Skeletal muscle tissue (tissue), 4 donors: ENCODE data around the gene CFAP58. TPM values are rescaled to one million over a fixed set of nuclear protein-coding genes. Genes with fewer than 3 reads are reported as not detected.

Source experiments
- H3K27ac ChIP-seq: one replicate; pipeline ENCODE4 v1.7.0; 2013; ENCODE audit warnings: mild to moderate bottlenecking, low read depth, low read length, inconsistent platforms
- H3K27me3 ChIP-seq, 3 donors: one replicate each; pipeline ENCODE4 v1.7.0; 2013; ENCODE audit warnings: low read length in 3 of 3; ENCODE audit not compliant: control insufficient read depth in 3 of 3, insufficient read depth in 3 of 3
- H3K36me3 ChIP-seq, 3 donors: one replicate each; pipeline ENCODE4 v1.7.0; 2013; ENCODE audit warnings: low read length in 3 of 3; ENCODE audit not compliant: control insufficient read depth in 3 of 3, insufficient read depth in 3 of 3
- H3K4me1 ChIP-seq, 3 donors: one replicate each; pipeline ENCODE4 v1.7.0; 2013; ENCODE audit warnings: low read length in 3 of 3, mild to moderate bottlenecking in 3 of 3; ENCODE audit not compliant: control insufficient read depth in 3 of 3, insufficient read depth in 3 of 3
- H3K4me3 ChIP-seq, 3 donors: one replicate each; pipeline ENCODE4 v1.7.0; 2013; ENCODE audit warnings: low read length in 3 of 3
- H3K9ac ChIP-seq, 3 donors: one replicate each; pipeline ENCODE4 v1.7.0; 2013; ENCODE audit warnings: low read length in 3 of 3, mild to moderate bottlenecking in 3 of 3, moderate library complexity in 2 of 3, low read depth in 1 of 3
- H3K9me3 ChIP-seq, 3 donors: one replicate each; pipeline ENCODE4 v1.7.0; 2013; ENCODE audit warnings: low read length in 3 of 3; ENCODE audit not compliant: control insufficient read depth in 3 of 3
- total RNA-seq: library from RNA; depleted of rRNA; stranded (reverse); fragments of >200 nt; gene quantifications from one replicate; pipeline ENCODE4 v1.2.3, GENCODE V29; 2014
- donor health status: Osteomylitis.

The CFAP58 gene
- total RNA-seq, 1 donor from 2014 or later, result under 0.01 TPM

DNA sequence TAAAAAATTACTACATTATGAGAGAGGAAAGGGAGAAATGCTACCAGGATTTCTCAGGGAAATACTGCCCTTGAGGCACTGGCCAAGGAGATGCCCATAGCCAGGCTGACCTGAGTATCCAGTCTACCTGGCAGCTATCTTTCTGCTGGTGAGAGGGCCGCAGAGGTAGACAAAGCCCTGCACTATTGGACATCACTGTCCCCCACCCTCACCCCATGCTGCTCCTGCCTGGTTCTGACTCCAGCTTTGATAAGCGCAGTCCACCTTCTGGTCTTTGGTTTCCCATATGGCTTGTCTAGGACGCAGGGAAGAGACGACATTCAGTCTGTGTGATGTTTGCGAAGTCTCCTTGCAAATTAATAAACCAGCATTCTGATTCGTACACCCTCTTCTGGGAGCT, 19.1 kb upstream of the CFAP58 start:
- Histone ChIP-seq H3K27me3 (no peaks in the 10 kb centered on the region), H3K4me3 (no peak overlapping the region), H3K36me3 (peaks cover 0 to 2% (median 0%) of the 10 kb centered on the region in 3 donors), H3K27ac (no peak overlapping the region), H3K9me3 (no peaks in the 10 kb centered on the region), H3K9ac (no peak overlapping the region), H3K4me1 (peaks cover 57 to 76% (median 70%) of the 10 kb centered on the region in 3 donors)

DNA sequence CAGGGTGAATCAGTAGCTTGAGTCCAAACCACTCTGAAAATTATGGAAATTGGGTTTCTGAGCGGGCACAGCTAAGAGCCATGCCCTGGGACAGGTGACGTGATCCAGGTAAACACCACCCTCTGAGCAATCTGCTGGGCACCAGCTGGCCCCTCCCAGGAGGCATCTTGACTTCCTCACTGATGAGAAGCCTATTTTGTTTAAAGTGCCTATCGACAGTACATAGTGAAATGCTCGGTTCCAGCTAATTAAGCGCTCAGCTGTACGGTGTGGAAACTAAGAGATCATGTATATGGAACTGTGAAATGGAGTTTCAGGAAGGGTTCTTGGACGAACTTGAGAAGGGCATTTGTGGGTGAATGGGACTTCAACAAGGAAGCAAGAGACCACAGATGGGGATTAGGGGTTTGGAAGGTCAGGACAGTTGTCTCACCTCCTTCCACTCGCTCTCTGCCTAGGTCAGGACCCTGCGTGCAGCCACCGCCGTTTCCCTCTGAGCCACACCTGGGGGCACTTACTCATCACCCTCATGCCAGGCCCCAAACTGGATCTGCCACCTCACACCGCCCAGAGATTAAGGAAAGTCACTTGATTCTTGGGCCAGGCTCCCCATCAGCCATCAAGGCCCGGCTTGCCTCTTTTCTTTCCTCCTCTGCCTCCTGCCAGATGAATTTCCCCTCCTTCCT, 18.5 kb upstream of the CFAP58 start:
- Histone ChIP-seq H3K4me3 (no peak overlapping the region), H3K9me3 (no peaks in the 10 kb centered on the region), H3K36me3 (peaks cover 0 to 2% (median 0%) of the 10 kb centered on the region in 3 donors), H3K27ac (no peak overlapping the region), H3K9ac (no peak overlapping the region), H3K27me3 (no peaks in the 10 kb centered on the region), H3K4me1 (peaks cover 56 to 76% (median 66%) of the 10 kb centered on the region in 3 donors)

DNA sequence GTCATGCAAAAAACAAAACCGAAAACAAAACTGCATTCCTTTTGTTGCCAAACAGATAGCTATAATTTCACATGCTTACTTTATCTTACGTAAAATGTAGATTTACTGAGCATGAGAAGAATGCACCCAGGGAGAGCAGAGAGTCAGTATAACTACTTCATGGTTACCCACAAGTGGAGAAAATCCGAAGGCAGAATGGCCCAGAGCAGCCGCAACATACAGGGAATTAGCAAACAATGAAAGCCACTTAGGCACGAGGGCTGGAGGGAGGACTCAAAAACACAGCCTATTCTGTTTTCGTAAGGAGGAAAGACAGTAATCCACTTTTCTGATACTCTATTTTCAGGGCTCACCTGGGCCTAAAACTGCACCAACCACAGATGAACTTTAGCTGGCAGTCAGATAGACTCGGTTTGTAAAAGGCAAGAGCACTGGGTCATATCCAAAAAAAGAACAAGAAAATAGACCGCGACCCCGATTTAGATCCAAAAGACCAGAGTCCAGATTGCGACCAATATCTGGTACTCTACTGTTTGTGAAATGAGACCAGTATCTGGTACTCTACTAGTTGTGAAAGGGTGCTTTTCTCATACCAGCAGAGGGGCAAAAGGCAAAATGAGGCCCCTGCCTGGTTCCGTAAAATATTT, 16.7 kb upstream of the CFAP58 start:
- Histone ChIP-seq H3K9ac (peak overlapping the region; percentile 76 to 96 (median 89)), H3K36me3 (peaks cover 0 to 2% (median 0%) of the 10 kb centered on the region in 3 donors), H3K4me3 (peak overlapping the region; percentile 85 to 91 (median 89)), H3K27ac (peak overlapping the region; percentile 96), H3K4me1 (peaks cover 44 to 63% (median 56%) of the 10 kb centered on the region in 3 donors), H3K27me3 (no peaks in the 10 kb centered on the region), H3K9me3 (no peaks in the 10 kb centered on the region)

DNA sequence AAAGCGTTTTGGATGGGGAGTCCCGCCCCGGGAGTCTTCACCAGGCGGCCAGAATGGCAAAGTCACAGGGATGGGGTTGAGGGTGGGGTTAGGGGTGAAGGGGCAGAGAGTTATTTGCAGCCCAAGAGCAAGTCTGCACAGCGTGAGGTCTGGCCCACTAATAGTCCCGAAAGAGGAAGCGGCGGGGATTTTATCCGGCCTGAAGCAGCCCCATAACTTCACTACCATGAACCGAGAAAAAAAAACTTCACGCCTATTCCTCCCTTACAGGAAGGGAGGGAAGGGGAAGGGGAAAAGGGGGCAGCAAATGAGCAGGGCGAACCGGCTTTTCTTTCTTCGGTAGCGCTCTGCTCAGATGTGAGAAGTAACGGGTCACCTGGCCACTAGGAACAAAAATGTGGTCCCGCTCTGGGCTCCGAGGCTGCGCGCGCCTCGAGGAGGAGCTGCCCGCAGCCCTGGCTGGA, 16.1 kb upstream of the CFAP58 start:
- Histone ChIP-seq H3K9ac (peak overlapping the region; percentile 89 to 96 (median 96)), H3K4me1 (peaks cover 42 to 59% (median 51%) of the 10 kb centered on the region in 3 donors), H3K27ac (peak overlapping the region; percentile 96), H3K27me3 (no peaks in the 10 kb centered on the region), H3K36me3 (peaks cover 0 to 2% (median 0%) of the 10 kb centered on the region in 3 donors), H3K4me3 (peak overlapping the region; percentile 85 to 91 (median 89)), H3K9me3 (no peaks in the 10 kb centered on the region)

DNA sequence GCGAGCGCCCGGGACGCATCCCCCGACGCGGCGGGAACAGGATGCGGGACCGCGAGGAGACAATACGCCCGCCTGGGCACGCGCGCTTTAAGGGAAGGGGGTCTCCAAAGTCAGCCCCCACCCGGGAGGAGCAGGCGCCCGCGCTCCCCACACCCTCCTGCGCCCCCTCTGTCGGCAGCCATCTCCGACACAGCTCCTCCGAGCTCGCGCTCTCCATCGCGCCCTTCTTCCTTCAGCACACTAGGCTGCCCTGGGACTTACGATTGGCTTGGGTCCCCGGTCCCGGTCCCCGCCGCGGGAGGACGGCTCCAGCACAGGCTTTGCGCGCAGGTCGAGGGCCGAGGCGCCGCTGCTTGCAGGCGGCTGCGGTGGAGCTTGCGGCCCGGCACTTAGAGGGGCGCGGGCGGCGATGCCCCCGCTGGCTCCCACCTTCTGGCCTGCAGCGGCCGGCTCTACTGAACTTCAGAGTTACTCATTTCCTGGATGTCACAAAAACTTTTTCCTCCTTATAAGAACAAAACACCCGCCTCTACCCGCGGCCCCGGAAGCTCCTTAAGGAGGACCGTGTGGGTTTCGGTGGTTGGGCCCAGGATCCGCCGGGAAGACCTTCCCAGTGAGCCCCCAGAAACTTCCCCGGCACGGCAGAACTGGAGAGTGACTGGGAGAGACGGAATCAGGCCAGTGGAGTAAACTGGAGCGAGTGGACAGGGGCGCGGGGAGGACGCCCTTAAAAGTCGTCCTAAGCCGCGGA, 15.5 kb upstream of the CFAP58 start, which contains the start of gene ITPRIP:
Gene ITPRIP, minus strand, starts transcription at position 481 of the 751 bp plus-strand sequence. CDS start 22,414 bp downstream, outside the sequence.
- H3K9ac ChIP-seq, result peak within 1 kb of the TSS; percentile 89 to 96 (median 96)
- peak within 1 kb of the TSS; percentile 96 for H3K27ac ChIP-seq
- peak within 1 kb of the TSS; percentile 85 to 91 (median 89) for H3K4me3 ChIP-seq
- peaks cover 42 to 53% (median 45%) of the 10 kb centered on the region in 3 donors for H3K4me1 ChIP-seq
- H3K36me3 ChIP-seq, result peaks cover 0 to 2% (median 0%) of the 10 kb centered on the region in 3 donors
- no peaks in the 10 kb centered on the region for H3K9me3 ChIP-seq
- no peaks in the 10 kb centered on the region for H3K27me3 ChIP-seq

DNA sequence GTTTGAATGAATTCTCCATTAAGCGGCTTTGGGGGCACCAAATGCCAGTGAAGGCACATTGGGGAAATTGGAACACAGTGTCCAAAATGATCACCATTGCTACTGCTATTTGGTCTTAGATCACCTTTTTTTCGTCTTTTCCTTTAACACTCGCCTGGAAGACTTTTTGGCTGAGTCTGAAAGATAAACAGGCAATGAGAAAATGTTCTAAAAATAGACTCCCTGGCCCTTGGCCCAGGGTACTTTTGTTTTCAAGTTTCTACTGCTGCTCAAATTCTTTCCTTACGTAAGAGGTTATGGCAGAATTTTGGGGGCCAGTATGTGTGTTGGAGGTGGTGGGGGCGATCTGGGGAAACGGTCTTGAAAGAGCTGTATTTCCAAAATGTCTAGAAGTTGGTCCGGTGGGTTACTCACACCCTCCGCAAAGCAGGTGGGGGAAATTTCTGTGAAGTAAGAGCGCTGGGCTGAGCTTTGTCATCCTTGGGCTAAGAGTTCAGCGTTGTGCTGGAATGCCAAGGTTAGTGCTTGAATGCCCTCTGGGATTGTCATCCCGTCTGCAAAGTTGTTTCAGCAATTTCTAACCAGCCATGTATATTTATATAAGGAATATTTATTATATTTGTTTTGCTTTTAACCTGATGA, 14.0 kb upstream of the CFAP58 start:
- Histone ChIP-seq H3K9me3 (no peaks in the 10 kb centered on the region), H3K36me3 (peaks cover 0 to under 1% (median 0%) of the 10 kb centered on the region in 3 donors), H3K27me3 (no peaks in the 10 kb centered on the region), H3K27ac (peak overlapping the region; percentile 96), H3K4me3 (peak overlapping the region; percentile 85 to 91 (median 89)), H3K9ac (peak overlapping the region; percentile 89 to 96 (median 96)), H3K4me1 (peaks cover 31 to 39% (median 31%) of the 10 kb centered on the region in 3 donors)

DNA sequence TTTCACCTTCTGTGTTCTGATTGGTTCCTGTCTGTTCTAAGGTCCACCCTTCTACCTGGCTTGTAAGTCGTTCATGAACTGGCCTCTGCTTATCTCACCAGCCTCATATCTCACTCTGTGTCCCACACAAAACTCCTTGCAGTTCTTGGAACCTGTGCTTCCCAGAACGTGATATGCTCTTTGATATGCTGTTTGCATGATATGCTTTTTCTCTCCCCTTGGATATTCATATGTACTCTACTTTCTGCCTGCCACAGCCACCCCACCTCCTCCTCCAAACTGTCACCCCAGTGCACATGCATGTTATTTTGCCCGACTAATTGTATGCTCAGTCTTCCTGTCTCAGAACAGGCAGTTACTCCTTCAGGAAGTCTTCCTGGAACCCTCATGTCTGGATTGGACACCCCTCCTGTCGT, 13.5 kb upstream of the CFAP58 start:
- Histone ChIP-seq H3K4me1 (peaks cover 29 to 33% (median 31%) of the 10 kb centered on the region in 3 donors), H3K36me3 (no peaks in the 10 kb centered on the region), H3K4me3 (peak overlapping the region; percentile 85 to 91 (median 89)), H3K9ac (peak overlapping the region; percentile 89 to 96 (median 96)), H3K9me3 (no peaks in the 10 kb centered on the region), H3K27ac (peak overlapping the region; percentile 96), H3K27me3 (no peaks in the 10 kb centered on the region)

DNA sequence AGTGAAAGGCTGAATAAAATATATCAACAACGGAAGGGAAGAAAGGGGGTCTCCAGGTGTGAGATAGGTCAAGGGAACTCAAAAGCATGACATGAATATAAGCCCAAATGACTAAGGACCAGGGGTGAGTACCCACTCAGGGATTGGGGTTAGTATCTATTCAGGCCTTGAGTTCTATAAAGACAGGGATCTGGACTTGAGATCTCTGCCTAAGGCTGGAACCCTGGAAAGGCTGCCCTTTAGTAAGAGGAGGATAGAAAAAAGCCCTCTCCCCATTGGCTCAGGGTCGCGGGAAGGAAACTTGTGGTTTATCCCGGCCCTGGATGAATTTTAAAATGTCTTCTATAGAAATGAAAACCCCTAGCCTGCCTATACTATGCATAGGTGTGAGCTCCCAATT, 13.0 kb upstream of the CFAP58 start:
- peaks cover 24 to 28% (median 28%) of the 10 kb centered on the region in 3 donors for H3K4me1 ChIP-seq
- no peaks in the 10 kb centered on the region for H3K36me3 ChIP-seq
- no peaks in the 10 kb centered on the region for H3K9me3 ChIP-seq
- H3K9ac ChIP-seq, result peak overlapping the region; percentile 89 to 96 (median 96)
- no peaks in the 10 kb centered on the region for H3K27me3 ChIP-seq
- peak overlapping the region in 1 of 3 donors; percentile 89 for H3K4me3 ChIP-seq
- peak overlapping the region; percentile 96 for H3K27ac ChIP-seq

DNA sequence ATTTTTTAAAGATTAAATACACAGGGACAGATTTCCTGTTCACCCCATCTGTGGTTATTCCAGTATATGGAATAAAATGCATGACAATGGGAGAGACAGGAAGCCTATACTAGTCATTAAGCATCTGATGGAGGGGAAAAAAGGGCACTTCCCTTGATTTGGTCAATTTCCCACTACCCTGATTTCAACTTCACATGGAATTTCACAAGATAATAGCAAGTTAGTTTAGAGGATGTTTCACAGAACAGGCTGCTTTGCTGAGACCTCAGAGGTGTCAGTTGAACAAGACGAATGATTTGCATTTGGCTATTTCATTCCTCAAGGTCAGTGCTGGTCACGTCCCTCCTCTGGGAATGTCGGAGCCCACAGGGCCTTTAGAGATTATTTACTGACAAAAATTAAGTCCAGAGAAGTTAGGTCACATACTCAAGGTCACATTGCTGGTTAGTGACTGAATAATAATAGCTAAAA, 10.7 kb upstream of the CFAP58 start:
- no peak overlapping the region for H3K9ac ChIP-seq
- peaks cover 8 to 14% (median 13%) of the 10 kb centered on the region in 3 donors for H3K4me1 ChIP-seq
- peak overlapping the region; percentile 36 for H3K27ac ChIP-seq
- no peaks in the 10 kb centered on the region for H3K36me3 ChIP-seq
- no peak overlapping the region for H3K4me3 ChIP-seq
- no peaks in the 10 kb centered on the region for H3K9me3 ChIP-seq
- no peaks in the 10 kb centered on the region for H3K27me3 ChIP-seq
